ENCODE measurements around the gene GRB7.
"Not testable (repeated sequence)": the region's sequence is repeated elsewhere in the genome, so short reads cannot be mapped to it uniquely, and the experiment has no call there.

Gene GRB7

GRCh38 chr17:39709319-39709997, 28.3 kb upstream of the GRB7 start:
- H3K4me3 ChIP-seq (ENCODE audit: low read depth, low read length), result no peak overlapping the region
- no peak for DNase-seq (ENCODE audit: low read depth)
- TF ChIP-seq CTCF (conservative IDR thresholded peaks at IDR 0.05; ENCODE audit: low read depth, low read length), result no peak

- no peak overlapping the region for H3K4me3 ChIP-seq (ENCODE audit: low read depth, low read length)
- no peak for TF ChIP-seq CTCF (conservative IDR thresholded peaks at IDR 0.05; ENCODE audit: low read depth, low read length)
Observed at GRCh38 chr17:39709998-39710964, 27.5 kb upstream of the GRB7 start.

GRCh38 chr17:39711071-39711470, 26.7 kb upstream of the GRB7 start:
- DNase-seq (ENCODE audit: low read depth); H3K4me3 ChIP-seq (ENCODE audit: low read depth, low read length): not testable (repeated sequence)

More at GRCh38 chr17:39709998-39710964, 27.5 kb upstream of the GRB7 start:
- no peak for DNase-seq (ENCODE audit: low read depth)

GRCh38 chr17:39711851-39712250, 25.9 kb upstream of the GRB7 start:
- no peak for DNase-seq (ENCODE audit: low read depth)
- no peak for TF ChIP-seq CTCF (conservative IDR thresholded peaks at IDR 0.05; ENCODE audit: low read depth, low read length)
- H3K4me3 ChIP-seq (ENCODE audit: low read depth, low read length), result no peak overlapping the region

- no peak overlapping the region for H3K4me3 ChIP-seq (ENCODE audit: low read depth, low read length)
- no peak for TF ChIP-seq CTCF (conservative IDR thresholded peaks at IDR 0.05; ENCODE audit: low read depth, low read length)
- no peak for DNase-seq (ENCODE audit: low read depth)
Observed at GRCh38 chr17:39714234-39714633, 23.5 kb upstream of the GRB7 start.

- no peak overlapping the region for H3K4me3 ChIP-seq (ENCODE audit: low read depth, low read length)
- DNase-seq (ENCODE audit: low read depth), result no peak
- no peak for TF ChIP-seq CTCF (conservative IDR thresholded peaks at IDR 0.05; ENCODE audit: low read depth, low read length)
Observed at GRCh38 chr17:39715375-39716072, 22.2 kb upstream of the GRB7 start.

All from choroid plexus epithelial cell (primary cell).